Fibroblast of the aortic adventitia (primary cell): ENCODE measurements around the gene NAP1L1. TPM values are rescaled to one million over a fixed set of nuclear protein-coding genes. Genes with fewer than 3 reads are reported as not detected.

ENCODE experiments used
- DNase-seq: peaks from one replicate; pipeline ENCODE4 v3.0.0-alpha.2; 2010; ENCODE audit warnings: low read depth
- H3K4me3 ChIP-seq: 2 replicates; pipeline ENCODE4 v1.5.1; 2011; ENCODE audit warnings: low read depth, mild to moderate bottlenecking, control low read depth, low read length, moderate library complexity
- total RNA-seq: library from RNA; depleted of rRNA; stranded (reverse); fragments of >200 nt; gene quantifications from 2 replicates; pipeline ENCODE4 v1.2.3, GENCODE V29; 2012; ENCODE audit warnings: low replicate concordance
- TF ChIP-seq, protein P1 (sequence below): IDR thresholded peaks from 2 replicates; pipeline ENCODE4 v1.5.1; 2011; ENCODE audit warnings: mild to moderate bottlenecking, low read length, control low read depth, inconsistent platforms; ENCODE audit not compliant: insufficient read depth

NAP1L1 gene
- total RNA-seq, 1 donor: 377 TPM

DNA sequence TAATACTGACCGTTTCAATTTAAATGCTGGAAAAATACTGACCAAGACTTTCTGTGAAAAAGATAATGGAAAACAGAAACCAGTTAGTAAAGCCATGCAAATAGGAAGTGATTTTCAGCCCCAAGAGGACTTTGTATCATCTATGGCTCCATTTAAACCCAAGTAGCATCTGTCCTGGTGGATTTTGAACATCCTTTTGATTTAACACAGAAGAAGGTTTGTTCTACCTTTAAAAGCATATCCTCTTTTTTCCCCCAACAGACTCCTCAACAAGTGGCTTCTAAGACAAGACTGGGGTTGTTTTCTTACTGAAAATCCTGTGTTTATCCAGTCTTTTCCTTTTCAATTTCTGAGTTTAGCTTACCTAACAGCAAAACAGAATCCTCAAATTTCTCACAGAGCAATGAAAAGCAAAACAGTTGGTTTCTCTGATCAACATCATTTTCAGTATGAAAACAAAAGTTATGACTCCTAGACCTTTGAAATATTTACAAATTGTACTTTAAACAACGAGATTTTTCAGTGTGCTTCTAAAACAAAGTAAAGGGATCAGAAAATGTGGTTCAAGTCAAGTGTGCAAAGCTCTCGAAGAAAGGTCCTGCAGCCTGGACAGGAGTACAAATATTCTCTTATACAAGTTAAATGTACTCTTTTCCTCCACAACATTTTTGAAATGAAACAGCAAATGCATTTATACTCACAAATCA lies 55.8 kb downstream of the NAP1L1 start:
- TF ChIP-seq, protein P1, sequence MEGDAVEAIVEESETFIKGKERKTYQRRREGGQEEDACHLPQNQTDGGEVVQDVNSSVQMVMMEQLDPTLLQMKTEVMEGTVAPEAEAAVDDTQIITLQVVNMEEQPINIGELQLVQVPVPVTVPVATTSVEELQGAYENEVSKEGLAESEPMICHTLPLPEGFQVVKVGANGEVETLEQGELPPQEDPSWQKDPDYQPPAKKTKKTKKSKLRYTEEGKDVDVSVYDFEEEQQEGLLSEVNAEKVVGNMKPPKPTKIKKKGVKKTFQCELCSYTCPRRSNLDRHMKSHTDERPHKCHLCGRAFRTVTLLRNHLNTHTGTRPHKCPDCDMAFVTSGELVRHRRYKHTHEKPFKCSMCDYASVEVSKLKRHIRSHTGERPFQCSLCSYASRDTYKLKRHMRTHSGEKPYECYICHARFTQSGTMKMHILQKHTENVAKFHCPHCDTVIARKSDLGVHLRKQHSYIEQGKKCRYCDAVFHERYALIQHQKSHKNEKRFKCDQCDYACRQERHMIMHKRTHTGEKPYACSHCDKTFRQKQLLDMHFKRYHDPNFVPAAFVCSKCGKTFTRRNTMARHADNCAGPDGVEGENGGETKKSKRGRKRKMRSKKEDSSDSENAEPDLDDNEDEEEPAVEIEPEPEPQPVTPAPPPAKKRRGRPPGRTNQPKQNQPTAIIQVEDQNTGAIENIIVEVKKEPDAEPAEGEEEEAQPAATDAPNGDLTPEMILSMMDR: no peak
- peak; percentile 51 for DNase-seq
- H3K4me3 ChIP-seq: peak overlapping the region; percentile 97

- peak overlapping the region; percentile 36 for H3K4me3 ChIP-seq
- peak; percentile 73 for DNase-seq
- TF ChIP-seq, protein P1: no peak
Measured at GRCh38 chr12:76026643-76027063, 57.8 kb downstream of the NAP1L1 start.

GRCh38 chr12:76025601-76026575 lies 58.6 kb downstream of the NAP1L1 start:
- DNase-seq: peak; percentile 83
- no peak overlapping the region for H3K4me3 ChIP-seq
- TF ChIP-seq, protein P1: no peak

DNA sequence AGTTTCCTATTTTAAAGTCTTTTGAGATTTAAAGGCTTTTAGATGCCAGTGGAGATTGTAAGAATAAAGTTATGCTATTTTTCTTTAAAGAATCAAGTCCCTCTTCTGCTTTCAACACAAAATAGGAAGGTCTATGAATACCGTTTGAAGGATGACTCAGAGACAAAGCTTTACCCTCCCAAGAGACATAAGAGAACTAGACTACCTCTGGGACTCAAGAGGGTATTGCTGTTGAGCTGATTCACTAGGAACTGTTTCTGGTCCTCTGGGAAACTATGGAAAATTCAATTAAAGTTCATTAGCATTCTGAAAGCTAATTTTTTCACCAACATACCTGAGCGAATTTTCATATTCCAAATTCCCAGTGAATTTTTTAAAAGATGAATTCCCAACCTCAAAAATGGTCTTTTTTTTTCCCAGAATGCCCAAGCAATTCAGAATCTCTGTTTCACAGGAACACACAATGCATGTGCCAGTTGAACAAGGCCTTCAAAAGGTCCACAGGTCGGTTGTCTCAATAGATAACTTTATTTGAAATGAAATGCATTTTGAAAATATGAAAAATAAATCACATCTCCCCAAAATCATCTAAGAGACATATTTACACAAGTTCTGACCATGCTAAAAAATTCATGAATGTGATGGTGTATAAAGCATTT lies 59.4 kb downstream of the NAP1L1 start:
- TF ChIP-seq, protein P1: peak; percentile 4
- no peak overlapping the region for H3K4me3 ChIP-seq
- peak; percentile 93 for DNase-seq

GRCh38 chr12:76024102-76024781 lies 60.2 kb downstream of the NAP1L1 start:
- DNase-seq: peak; percentile 40
- no peak overlapping the region for H3K4me3 ChIP-seq
- TF ChIP-seq, protein P1: no peak
